Gastrocnemius medialis (tissue), 4 donors: ENCODE data around the gene SMYD5. TPM values are rescaled to one million over a fixed set of nuclear protein-coding genes. Genes with fewer than 3 reads are reported as not detected.

Experiments
- ATAC-seq, 2 donors: fragments of 150-250 bp; one replicate each; pipeline ENCODE4 v1.9.1; 2016
- DNase-seq, 2 donors: peaks; one replicate each; pipeline ENCODE4 v3.0.0-alpha.2; 2019
- H3K27ac ChIP-seq, 4 donors: fragments of 200-600 bp; sonication (generic); 1 replicate in 1 of 4; 2 replicates in 3 of 4; pipeline ENCODE4 v1.5.1; 2016 to 2018; ENCODE audit warnings: mild to moderate bottlenecking in 2 of 4, moderate library complexity in 1 of 4
- H3K27me3 ChIP-seq, 3 donors: fragments of 200-600 bp; sonication (generic) in 2 of 3; 1 replicate in 1 of 3; 2 replicates in 2 of 3; pipeline versions ENCODE4 v1.5.1 to v1.6.0; 2016 to 2019; ENCODE audit warnings: mild to moderate bottlenecking in 1 of 3, moderate library complexity in 1 of 3
- H3K36me3 ChIP-seq, 2 donors: fragments of 200-600 bp; sonication (generic) in 1 of 2; one replicate each; pipeline ENCODE4 v1.5.1; 2017 to 2018
- H3K4me1 ChIP-seq, 2 donors: fragments of 200-600 bp; sonication (generic) in 1 of 2; one replicate each; pipeline ENCODE4 v1.5.1; 2016 to 2017; ENCODE audit warnings: mild to moderate bottlenecking in 2 of 2
- H3K4me3 ChIP-seq, 4 donors: fragments of 200-600 bp; sonication (generic) in 3 of 4; 1 replicate in 1 of 4; 2 replicates in 3 of 4; pipeline ENCODE4 v1.5.1; 2016 to 2019; ENCODE audit warnings: mild to moderate bottlenecking in 2 of 4
- H3K9me3 ChIP-seq, 3 donors: fragments of 200-600 bp; sonication (generic) in 2 of 3; 1 replicate in 1 of 3; 2 replicates in 2 of 3; pipeline ENCODE4 v1.5.1; 2016 to 2019
- CTCF ChIP-seq, 5 experiments: fragments of 450-650 bp in 3 of 5; fragments of 200-600 bp in 2 of 5; sonication (generic) in 2 of 5; IDR thresholded peaks in 4 of 5; conservative IDR thresholded peaks in 1 of 5; 1 replicate in 4 of 5; 2 replicates in 1 of 5; pipeline ENCODE4 v1.5.1; 2016 to 2019; ENCODE audit warnings: antibody characterized with exemption in 5 of 5, mild to moderate bottlenecking in 3 of 5, moderate library complexity in 3 of 5
- POLR2A ChIP-seq, 2 donors: fragments of 450-650 bp; IDR thresholded peaks; one replicate each; pipeline ENCODE4 v1.6.1; 2017; ENCODE audit warnings: antibody characterized with exemption in 2 of 2, mild to moderate bottlenecking in 2 of 2, moderate library complexity in 2 of 2
- in situ Hi-C, 4 donors: fragments of 200-750 bp; cut with MboI; loops; one replicate each; pipeline versions ENCODE4 v1.15.0 to v1.8.0; 2017; ENCODE audit warnings: low sequenced_read_pairs in 4 of 4
- intact Hi-C: fragments of 100-400 bp; cut with DNase I; formaldehyde crosslinking; loops from one replicate; pipeline ENCODE4 v1.15.1; 2023; ENCODE audit warnings: low total_unique reads
- total RNA-seq, 4 donors: library from RNA; depleted of rRNA; stranded (reverse); fragments of >200 nt; gene quantifications; one replicate each; pipeline versions ENCODE4 v1.1.0 to v1.2.3, GENCODE V29; 2016

SMYD5 gene
- total RNA-seq, 4 donors from 2014 or later: 9.8 to 17.7 (median 13.7) TPM

GRCh38 chr2:73268830-73269685, 55.0 kb downstream of the SMYD5 start:
- Histone ChIP-seq H3K4me1 (no peaks in the 10 kb centered on the region), H3K4me3 (peak overlapping the region in 3 of 4 donors; percentile 7 to 34 (median 27)), H3K27ac (no peak overlapping the region), H3K9me3 (no peaks in the 10 kb centered on the region), H3K27me3 (peaks cover 42 to 47% (median 45%) of the 10 kb centered on the region in 3 donors), H3K36me3 (no peaks in the 10 kb centered on the region)
- TF ChIP-seq CTCF (IDR thresholded peaks at IDR 0.05 in 4 of 5, conservative IDR thresholded peaks at IDR 0.05 in 1 of 5): no peak
- no peak for TF ChIP-seq POLR2A (IDR thresholded peaks at IDR 0.05)
- no peak for DNase-seq
- intact Hi-C loops: no loop called here
- ATAC-seq: peak in 1 of 2 donors; percentile 18
- in situ Hi-C loops: no loop called here

GRCh38 chr2:73269686-73270465, 55.8 kb downstream of the SMYD5 start:
- no peaks in the 10 kb centered on the region for H3K9me3 ChIP-seq
- no peaks in the 10 kb centered on the region for H3K4me1 ChIP-seq
- no peak overlapping the region for H3K27ac ChIP-seq
- no peak for DNase-seq
- H3K36me3 ChIP-seq: no peaks in the 10 kb centered on the region
- no peak overlapping the region for H3K4me3 ChIP-seq
- in situ Hi-C loops: no loop called here
- intact Hi-C loops: no loop called here
- no peak for ATAC-seq
- TF ChIP-seq CTCF (IDR thresholded peaks at IDR 0.05 in 4 of 5, conservative IDR thresholded peaks at IDR 0.05 in 1 of 5) (no peak), POLR2A (IDR thresholded peaks at IDR 0.05) (no peak)
- peaks cover 42 to 47% (median 45%) of the 10 kb centered on the region in 3 donors for H3K27me3 ChIP-seq

GRCh38 chr2:73272270-73272669, 58.2 kb downstream of the SMYD5 start:
- no peaks in the 10 kb centered on the region for H3K4me1 ChIP-seq
- H3K36me3 ChIP-seq: no peaks in the 10 kb centered on the region
- no peak overlapping the region for H3K27ac ChIP-seq
- no peak overlapping the region for H3K4me3 ChIP-seq
- intact Hi-C loops: no loop called here
- H3K9me3 ChIP-seq: no peaks in the 10 kb centered on the region
- DNase-seq: no peak
- H3K27me3 ChIP-seq: peaks cover 27 to 31% (median 30%) of the 10 kb centered on the region in 3 donors
- in situ Hi-C loops: no loop called here
- ATAC-seq: no peak
- TF ChIP-seq CTCF (IDR thresholded peaks at IDR 0.05 in 4 of 5, conservative IDR thresholded peaks at IDR 0.05 in 1 of 5) (no peak), POLR2A (IDR thresholded peaks at IDR 0.05) (no peak)

Other genes with a start within 250 kb of the SMYD5 start
- gene SFXN5, start 142.5 kb upstream of the SMYD5 start, total RNA-seq: 10 to 100 TPM in 1 of 4 donors, 1 to 10 TPM in 3; 6.8 to 22.7 (median 9.1) TPM
- gene RAB11FIP5, start 101.3 kb upstream of the SMYD5 start, total RNA-seq: 10 to 100 TPM; 27.1 to 35.3 (median 33.7) TPM
- not detected for gene NOTO, start 11.7 kb upstream of the SMYD5 start, total RNA-seq
- gene PRADC1, start 19.0 kb downstream of the SMYD5 start, total RNA-seq: 100 to 1,000 TPM in 3 of 4 donors, 10 to 100 TPM in 1; 69.4 to 132 (median 104) TPM
- gene CCT7, start 20.1 kb downstream of the SMYD5 start, total RNA-seq: 100 to 1,000 TPM; 215 to 334 (median 284) TPM
- under 1 TPM in 3 of 4 donors, not detected in 1; 0.13 to 0.82 (median 0.23) TPM for gene FBXO41, start 70.2 kb downstream of the SMYD5 start, total RNA-seq
- gene EGR4, start 79.3 kb downstream of the SMYD5 start, total RNA-seq: not detected
- gene ALMS1, start 171.6 kb downstream of the SMYD5 start, total RNA-seq: 10 to 100 TPM; 10.0 to 18.1 (median 13.9) TPM